GM18907 (cell line): ENCODE data around the gene RAB8A.
A peak's percentile ranks its signal among the peaks of the same experiment; 100 is the strongest.
"Not testable (repeated sequence)": the region's sequence is repeated elsewhere in the genome, so short reads cannot be mapped to it uniquely, and the experiment has no call there.

Source experiments
- ATAC-seq: cut with Tn5 transposase; IDR thresholded peaks from one replicate; pipeline ENCODE4 v1.9.1; 2021; ENCODE audit warnings: mild to moderate bottlenecking, moderate library complexity; ENCODE audit not compliant: unreplicated experiment

The RAB8A gene

DNA sequence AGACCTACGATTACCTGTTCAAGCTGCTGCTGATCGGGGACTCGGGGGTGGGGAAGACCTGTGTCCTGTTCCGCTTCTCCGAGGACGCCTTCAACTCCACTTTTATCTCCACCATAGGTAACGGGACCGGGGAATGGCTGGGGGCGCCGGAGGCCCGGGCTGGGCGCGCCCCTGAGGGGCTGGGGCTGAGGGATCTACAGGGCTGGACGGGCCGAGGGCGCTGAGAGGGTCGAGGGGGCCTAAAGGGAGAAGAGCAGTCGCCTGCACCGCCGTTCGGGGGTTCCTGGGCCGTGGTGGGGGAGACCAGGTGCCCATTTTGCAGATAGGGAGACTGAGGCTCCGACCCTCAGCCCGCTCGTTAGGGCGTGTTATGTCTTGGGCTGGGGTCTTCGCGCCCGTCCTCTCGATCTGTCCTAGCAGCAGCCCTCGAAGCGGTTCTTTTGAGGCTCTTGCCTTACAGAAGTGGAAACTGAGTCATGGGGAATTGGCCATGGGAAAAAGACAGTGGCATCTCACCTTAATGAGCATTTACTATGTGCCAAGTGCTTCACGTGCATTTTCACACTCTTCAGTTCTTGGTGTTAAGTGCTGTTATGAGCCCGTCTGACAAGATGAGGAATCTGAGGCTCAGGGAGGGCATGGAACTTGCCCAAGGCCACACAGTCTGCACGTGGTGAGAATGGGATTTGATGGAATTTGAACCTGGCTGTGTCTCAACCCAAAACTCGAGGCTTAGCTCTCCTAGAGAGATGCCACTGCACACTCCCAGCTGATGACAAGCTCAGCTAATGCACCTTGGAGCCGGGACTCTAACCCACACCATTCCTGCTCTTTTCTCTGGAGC is 442 bp downstream of the RAB8A start:
- ATAC-seq, result no peak

DNA sequence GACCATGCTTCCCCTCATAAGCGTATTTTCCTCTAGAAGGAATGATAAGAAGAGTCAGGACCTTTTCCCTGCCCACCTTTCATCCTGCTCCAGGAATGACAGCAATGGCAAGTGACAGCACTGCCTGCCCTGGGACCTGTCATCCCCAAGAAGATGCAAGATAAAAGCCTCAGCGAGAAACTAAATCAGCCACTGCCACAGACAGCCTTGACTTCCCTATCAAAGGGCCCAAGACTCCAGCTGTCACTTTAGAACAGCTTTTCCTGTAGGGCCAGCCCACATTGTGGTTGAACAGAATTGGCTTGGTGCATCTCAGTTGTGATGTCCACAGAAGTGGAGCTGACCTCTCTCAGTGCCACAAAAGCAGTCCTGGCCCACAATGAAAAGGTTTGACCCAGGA is 1.1 kb downstream of the RAB8A start:
- no peak for ATAC-seq

DNA sequence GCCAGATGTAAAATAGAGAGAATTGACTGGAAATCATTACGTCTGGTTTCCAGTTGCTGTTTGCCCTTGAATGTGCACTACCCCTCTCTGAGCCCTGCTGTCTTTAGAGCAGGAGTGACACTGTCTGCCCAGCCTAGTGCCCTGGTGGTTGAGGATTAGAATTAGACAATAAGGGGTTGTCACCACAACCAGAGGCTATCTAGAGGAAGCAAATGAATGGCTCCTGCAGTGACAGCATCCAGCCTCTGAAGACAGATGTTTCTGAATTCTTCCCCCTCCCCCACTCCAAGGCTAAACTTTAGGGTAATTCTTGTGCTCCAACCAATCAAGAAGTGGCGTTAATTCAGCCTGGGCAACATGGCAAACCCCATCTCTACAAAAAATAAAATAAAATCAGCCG is 2.0 kb downstream of the RAB8A start:
- ATAC-seq, result no peak

DNA sequence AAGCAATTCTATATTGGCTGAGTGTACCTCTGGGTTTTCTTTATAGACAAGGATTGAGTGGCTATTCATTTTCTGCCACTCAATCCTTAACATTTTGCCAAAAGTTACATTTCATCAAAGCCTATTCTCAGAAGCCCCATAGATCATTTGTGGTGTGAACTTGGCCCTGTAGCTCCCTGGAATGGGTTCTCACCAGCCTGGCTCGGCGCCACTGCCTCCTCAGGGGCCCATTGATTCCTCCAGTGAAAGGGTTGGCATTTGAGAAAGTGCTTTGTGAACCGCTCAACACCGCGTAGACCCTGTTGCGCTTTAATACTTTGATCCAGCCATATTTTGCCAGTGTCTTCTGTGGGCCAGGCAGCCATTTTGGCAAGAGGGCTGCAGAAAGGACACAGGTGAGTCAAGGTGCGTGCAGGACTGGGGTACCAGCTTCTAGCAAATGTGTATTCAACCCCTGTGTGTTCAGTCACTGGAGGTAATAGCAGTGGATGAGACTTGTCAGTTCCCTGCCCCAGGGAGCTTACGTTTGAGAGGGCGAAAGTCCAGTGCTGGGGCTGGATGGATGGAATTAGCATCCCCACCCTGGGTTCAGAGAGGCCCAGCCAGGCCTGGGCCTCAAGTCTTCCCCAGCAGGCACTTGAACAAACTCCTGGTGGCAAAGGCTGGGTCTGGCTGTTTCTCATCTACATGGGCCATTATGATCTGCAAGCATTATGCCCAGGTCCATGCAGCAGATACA is 3.8 kb downstream of the RAB8A start:
- no peak for ATAC-seq

DNA sequence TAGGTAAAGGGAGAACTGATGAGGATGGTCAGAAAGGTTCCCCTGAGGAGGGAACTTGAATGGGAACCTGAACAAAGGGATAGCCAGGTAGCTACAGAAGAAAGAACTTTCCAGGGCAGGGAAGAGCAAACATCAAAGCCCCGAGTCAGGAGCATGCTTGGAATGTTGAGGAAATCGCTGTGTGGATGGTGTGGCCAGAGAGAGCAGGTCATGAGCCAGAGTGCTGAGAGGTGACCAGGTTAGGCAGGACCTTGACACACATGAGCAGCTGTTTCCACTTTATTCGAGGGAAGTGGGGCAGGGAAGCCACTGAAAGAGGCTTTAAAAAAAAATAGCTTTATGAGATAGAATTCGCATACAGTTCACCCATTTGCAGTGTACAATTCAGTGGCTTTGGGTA is 4.4 kb downstream of the RAB8A start:
- no peak for ATAC-seq

DNA sequence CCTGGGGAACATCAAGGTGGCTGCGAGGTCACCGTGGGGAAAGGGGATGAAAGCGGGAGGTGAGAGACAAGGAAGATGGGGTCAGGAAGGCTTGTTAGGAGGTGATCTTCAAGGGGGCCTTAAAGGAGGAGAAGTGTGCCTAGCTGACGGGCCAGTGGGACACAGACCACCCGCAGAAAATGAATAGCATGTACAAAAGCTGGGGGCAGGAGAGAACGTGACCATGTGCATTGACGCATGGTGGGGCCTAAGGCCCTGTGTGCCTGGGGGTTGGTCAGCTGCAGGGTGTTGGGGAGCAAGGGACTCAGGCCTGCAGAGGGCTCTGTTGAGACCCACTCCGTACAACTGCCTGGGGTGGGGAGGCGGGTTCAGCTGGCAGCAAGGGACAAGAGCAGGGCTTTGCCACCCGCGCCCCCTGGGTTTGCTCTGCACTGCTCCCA is 5.9 kb downstream of the RAB8A start:
- peak; percentile 27 for ATAC-seq

DNA sequence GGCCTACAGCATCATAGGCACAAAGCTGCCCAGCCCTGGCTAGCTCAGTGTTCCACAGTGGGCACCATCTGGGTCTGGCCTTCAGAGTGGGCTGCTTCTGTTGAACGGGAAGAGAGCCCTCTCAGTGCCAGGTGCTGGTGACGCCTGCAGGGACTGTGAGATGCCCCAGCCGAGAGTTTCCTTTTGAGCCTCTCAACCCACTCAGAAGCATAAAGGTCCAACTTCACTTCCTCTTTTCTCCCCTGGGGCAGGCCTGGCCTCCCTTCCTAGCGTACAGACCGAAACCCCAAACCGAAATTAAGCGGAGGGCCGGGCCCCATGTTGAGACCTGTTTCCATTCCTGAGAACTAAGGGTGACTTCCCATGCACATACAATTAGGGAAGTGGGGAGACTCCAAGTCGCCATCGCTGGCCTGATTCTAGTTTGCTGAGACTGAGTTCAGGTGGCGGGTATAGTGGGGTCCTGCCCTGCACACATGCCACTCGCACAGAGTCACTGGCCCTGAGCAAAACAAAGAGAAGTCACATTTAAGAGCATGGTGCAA is 6.9 kb downstream of the RAB8A start:
- peak; percentile 81 for ATAC-seq

DNA sequence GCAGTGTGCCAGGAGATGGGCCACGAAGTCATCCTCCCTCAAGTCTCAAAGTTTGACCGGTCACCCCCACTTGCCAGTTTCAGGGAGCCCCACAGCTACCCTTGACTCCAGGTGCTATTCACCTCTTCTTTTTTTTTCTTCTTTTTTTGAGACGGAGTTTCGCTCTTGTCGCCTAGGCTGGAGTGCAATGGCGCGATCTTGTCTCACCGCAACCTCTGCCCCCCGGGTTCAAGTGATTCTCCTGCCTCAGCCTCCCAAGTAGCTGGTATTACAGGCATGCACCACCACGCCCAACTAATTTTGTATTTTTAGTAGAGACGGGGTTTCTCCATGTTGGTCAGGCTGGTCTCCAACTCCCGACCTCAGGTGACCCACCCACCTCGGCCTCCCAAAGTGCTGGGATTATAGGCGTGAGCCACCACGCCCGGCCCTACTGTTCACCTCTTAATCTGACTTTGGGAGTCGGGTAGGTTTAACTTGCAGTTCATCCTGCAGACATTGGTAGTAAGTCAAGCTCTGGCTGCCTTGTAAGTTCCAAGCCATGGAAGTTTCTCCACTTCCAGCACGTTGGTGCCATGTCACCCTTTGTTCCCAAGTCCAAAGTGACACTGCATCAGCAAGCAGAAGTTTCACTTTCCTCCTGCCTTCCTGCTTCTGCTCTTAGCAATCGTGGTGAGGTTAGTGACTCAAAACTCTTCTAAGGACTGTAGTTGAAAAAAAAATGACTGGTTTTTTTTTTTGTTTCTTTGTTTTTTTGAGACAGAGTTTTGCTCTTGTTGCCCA is 7.6 kb downstream of the RAB8A start:
- not testable (repeated sequence) for ATAC-seq

DNA sequence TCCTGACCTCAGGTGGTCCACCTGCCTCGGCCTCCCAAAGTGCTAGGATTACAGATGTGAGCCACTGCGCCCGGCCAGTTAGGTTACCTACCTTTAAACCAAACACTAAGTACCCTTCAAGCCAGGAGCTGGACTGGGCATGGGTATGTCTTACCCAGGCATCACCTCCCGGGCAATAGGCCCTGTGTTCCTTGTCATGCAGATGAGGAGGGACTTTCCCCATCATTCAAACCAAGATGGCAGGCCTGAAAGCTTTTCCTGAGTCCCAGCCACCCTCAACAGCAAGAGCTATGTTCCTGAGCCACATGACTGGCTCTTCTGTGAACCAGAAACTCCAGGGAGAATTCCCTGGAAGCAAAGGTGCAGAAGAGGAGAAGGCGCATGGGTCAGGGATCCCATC is 9.5 kb downstream of the RAB8A start:
- no peak for ATAC-seq

DNA sequence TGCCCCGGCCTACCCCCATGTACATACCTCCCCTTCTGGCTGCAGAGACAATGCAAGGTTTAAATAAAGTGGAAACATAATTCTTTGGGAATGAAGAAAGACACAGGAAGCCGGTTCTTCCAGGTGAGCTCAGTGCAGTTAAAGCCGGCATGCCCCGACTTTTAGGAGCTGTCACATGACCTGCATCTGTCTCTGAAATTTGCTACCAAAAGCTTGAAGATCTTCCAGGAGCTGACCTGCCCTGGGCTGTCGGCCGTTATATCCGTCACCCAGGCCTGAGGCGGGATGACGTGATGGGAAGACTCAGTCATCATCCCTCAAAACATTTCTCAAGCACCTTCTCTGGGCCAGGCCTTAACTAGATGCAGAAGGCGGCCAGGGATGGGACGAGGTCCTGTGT is 10.3 kb downstream of the RAB8A start:
- ATAC-seq, result no peak

DNA sequence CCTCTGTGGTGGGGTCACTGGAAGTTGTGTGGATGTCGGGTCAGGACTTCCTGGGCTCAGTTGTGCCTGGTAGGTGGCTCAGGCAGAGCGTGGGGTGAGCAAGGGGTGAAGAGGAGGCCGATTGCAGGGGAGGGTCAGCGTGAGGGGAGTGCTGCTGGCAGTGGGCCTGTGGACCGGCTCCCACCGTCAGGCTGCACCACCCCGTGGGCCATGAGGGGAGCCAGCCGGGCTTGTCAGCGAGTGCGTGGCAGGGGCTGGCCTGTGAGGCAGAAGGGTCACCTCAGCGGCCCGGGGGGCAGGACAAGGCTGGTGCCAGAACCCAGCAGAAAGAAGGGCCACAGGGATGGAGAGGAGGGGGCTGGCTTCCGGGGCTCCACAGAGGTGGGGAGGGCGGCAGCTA is 13.3 kb downstream of the RAB8A start:
- no peak for ATAC-seq

DNA sequence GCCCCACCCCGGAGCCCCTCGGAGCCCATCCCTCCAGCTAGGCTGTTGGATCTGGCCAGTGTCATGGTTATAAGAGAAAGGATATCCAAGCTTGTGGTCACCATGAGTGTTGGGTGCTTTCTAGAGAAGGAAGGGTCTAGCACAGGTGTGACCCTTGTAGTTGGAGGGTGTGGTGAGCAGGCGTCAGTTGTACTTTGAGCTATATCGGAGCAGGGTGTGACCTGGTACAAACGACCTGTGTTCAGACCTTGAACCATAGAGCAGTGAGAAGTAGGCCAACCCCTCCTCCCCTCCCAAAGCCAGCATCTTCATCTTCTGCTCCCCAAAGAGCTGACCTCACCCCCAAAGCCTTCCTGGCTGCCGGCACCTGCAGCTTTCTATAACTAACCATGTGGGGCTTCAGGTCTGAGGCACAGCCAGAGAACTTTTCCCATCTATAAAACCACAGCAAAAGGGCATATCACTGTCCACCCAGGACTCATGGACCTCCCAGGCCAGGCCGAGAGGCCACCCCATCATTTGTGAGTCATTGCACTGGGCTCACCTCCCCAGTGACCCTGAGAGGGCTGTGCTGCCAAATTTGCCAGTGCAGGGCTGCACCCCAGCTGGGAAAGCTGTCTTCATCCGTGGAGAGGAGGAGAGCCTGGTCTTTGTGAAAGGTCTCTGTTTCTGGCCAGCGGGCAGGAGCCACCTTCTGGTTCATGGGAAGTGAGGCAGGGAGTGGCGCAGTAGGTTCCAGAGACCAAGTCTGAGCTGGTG is 14.2 kb downstream of the RAB8A start:
- no peak for ATAC-seq

DNA sequence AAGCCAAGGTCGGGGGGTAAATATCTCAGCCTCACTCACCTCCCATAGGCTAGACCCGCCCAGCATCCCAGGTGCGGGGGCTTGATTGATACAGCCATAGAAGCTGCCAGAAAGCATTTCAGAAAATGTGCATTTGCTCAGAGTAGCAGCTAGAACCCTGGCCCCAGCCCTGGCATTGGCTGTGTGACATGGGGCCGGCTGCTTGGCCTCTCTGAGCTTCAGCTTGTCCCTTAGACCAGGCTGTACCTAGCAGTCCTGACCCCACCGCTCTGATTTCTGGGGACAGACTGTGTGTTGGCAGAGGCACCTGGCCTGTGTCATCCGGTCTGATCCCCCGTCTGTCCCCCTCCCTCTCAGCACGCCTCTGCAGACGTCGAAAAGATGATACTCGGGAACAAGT is 15.4 kb downstream of the RAB8A start:
- ATAC-seq, result no peak

DNA sequence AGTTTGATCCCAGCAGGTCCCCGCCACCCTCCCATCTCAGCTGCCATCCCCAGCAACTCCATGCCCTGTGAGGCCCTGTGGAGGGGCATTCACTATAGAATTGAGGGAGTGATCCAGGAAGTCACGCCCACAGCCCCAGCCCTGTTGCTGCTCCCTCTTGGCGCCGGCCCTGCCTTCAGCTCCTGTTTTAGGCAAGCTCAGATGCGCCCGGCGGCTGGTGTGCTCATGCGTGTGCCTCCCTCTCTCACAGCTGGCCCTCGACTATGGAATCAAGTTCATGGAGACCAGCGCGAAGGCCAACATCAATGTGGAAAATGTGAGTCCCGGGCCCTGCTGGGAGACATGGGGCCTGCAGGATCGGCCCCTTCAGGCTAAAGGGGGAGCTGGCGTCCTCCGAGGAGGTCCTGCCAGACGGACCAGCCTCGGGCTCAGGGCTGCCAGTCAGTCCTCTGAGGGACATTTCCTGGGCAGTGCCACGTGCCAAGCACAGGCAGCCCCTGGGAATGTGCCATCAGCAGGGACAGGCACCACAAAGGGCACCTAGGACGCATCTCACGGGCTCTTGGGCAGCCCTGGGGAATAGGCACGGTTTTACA is 16.2 kb downstream of the RAB8A start:
- no peak for ATAC-seq

DNA sequence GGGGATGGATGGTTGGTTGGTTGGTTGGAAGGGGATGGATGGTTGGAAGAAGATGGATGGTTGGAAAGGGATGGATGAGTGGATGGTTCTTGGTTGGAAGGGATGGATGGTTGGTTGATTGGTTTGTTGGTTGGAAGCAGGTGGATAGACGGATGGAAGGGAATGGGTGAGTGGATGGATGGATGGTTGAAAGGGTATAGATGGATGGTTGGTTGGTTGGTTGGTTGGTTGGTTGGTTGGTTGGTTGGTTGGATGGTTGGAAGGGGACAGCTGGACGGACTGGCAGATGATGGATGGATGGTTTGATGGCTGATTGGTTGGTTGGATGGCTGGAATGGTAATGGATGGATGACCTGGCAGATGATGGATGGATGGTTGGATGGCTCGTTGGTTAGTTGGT is 20.0 kb downstream of the RAB8A start:
- no peak for ATAC-seq

DNA sequence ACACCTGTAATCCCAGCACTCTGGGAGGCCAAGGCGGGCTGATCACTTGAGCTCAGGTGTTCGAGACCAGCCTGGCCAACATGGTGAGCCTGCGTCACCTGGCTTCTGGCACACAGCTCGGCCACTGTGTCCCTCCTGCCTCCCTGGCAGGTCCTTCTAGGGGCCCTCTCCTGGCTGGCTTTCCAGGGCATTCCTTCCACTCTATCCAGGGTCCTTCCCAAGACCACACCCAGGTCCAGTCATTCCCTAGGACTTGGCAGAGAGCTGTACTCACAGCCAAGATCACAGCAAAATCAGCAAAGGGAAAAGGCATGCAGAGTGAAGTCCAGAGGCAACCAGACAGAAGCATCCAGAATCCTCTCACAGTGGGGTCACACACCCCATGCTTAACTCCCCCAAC is 22.1 kb downstream of the RAB8A start:
- no peak for ATAC-seq

DNA sequence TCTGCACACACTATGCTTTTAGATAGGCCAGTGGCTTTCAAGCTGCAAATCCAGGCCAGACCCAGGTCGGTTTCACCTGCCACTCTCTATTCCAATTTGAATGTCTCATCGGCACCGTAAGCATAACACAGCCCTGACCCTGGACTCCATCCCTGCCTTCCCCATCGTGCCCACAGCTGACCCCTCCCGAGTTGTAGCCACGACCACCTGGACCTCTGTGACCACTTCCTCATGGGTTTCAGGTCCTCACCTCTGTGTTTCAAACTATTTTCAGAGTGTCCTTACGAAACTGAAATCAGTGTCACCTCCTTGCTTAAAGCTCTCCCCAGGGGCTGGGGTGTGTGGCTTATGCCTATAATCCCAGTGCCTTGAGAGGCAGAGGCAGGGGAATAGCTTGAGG is 22.8 kb downstream of the RAB8A start:
- ATAC-seq, result no peak

DNA sequence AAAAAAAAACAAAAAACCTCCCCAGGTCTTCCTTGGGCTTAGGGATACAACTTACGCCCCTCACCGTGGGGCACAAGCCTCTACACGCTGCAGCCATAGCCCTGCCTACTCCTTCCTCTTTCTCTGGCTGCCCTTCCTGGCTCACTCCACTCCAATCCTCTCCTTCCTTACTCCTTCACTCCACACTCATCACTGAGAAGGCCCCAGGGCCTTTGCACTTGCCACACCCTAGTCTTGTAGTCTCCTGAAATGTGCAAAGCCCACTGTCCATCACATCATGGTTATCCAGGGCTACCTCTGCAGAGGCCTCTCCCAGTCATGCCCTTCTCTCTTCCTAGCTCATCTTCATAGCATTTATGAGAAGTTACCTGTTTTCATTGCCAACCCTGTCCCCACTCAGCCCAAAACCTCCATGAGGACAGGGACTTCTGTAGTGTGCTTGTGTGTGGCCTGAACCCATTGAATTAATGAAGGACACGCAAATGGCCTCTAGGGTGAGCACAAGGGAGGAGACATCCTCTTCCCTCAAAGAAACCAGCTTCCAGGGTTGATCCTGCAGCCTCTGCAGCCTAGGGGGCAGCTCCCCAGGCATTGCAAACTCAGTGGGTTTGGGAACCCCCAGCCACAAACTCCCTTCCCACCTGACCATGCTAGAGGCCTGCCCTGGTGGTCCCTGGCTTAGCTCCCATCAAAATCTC is 23.9 kb downstream of the RAB8A start:
- no peak for ATAC-seq

DNA sequence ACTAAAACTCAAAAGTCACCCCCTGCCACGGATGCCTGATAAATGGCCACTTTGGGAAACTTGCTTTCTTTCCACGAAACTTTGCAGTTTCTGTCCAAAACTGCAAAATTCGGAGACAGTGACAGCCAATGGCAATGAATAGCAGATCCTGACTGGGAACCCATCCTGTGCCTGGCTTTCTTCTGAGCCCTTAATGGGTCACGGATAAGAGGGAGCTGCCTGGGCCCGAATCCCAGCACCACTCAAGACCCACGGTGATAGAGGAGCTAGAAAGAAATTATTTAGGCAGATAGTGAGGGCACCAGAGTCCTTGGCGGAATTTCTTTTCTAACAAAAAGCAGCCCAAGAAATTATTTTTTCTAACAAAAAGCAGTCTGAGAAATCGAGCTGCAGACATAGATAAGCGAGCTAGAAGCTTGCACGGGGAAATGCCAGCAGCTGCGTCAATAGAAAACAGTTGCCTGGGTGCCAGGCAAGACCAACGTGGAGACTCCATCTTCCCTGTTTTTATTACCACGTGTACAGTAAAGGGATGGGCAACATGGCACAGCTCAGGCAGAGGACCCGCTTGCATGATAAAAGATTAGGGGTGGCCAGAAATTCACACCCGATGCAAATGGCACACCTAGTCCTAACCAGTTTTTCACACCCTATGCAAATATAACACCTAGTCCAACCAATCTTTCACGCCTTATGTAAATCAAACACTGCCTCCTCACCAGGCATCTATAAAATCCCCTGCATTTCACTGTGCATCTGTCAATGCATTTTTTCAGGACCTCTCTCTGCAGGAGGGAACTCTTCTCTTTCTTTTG is 24.7 kb downstream of the RAB8A start:
- no peak for ATAC-seq
